GM18499 (cell line): ENCODE results near the gene KRTAP4-6.
"Not testable (repeated sequence)": the region's sequence is repeated elsewhere in the genome, so short reads cannot be mapped to it uniquely, and the experiment has no call there.

ENCODE experiments used
- ATAC-seq: cut with Tn5 transposase; IDR thresholded peaks from one replicate; pipeline ENCODE4 v1.9.1; 2021; ENCODE audit warnings: moderate number of reproducible peaks; ENCODE audit not compliant: insufficient read depth, unreplicated experiment

Gene KRTAP4-6

DNA sequence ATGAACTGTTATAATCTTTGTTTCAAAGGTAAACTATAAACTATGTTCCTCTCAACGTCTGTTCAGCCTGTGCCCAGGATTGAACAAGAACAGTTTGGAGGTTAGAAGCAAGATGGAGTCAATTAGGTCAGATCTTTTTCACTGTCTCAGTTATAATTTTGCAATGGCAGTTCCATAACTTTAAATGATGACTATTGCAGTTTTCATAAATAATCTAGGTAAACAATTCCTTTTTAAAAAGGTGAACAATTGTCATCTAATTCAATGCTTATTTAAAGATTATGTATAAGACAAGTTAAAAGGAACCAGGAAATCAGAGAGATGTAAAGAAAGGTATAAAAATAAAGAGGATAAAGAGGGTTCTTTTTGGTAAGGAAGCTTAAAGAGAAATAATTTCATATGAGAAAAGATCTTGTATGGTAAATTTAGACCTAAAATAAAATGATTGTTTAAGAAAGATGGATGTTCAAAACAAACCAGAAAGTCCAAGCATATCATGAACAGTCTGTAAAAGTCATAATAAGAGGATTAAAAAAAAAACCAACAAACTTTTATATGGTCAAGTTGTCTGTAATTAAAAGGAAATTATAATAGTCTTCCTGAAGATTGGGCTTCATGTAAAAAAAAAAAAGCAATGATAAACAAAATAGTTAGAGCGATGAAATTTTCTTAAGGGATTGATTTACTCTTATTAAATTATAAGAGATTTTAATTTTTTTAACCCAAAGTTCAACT is 29.0 kb downstream of the KRTAP4-6 start:
- ATAC-seq = no peak

GRCh38 chr17:41108728-41109386 is 31.5 kb downstream of the KRTAP4-6 start:
- not testable (repeated sequence) for ATAC-seq

- ATAC-seq = no peak
Observed at GRCh38 chr17:41107941-41108450, 32.3 kb downstream of the KRTAP4-6 start.

GRCh38 chr17:41105347-41105746 is 35.0 kb downstream of the KRTAP4-6 start, which contains the start of gene KRTAP4-9:
KRTAP4-9 (plus strand) TSS chr17:41105389; CDS start chr17:41105389, 0 bp downstream.
- ATAC-seq = not testable (repeated sequence)

GRCh38 chr17:41104386-41105038 is 35.8 kb downstream of the KRTAP4-6 start:
- not testable (repeated sequence) for ATAC-seq

GRCh38 chr17:41103896-41104295 is 36.4 kb downstream of the KRTAP4-6 start:
- ATAC-seq = no peak

DNA sequence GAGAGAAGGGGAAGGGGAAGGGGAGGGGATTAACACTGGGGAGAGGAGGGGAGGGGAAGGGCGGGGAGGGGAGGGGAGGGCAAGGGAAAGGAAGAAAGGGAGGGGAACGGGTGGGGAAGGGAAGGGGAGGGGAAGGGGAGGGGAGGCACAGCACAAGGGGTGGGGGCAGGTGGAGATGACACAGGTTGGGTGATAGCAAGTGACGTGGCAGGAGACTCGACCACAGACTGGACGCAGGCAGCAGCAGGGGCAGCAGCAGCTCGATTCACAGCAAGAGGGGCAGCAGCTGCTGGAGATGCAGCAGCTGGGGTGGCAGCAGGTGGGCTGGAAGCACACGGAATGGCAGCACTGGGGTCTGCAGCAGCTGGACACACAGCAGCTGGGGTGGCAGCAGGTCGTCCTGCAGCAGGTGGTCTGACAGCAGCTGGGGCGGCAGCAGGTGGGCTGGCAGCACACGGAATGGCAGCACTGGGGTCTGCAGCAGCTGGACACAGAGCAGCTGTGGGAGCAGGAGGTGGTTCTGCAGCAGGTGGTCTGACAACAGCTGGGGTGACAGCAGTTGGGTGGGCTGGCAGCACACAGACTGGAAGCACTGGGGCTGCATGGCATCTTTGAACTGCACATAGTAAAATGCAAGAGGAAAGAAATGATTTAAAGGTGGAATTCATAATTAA is 38.6 kb downstream of the KRTAP4-6 start, which contains the start of gene KRTAP4-16:
KRTAP4-16 (minus strand) TSS at position 624 of the 674 bp plus-strand sequence; CDS start at position 624, 0 bp downstream.
- ATAC-seq = no peak

GRCh38 chr17:41099682-41100480 is 40.5 kb downstream of the KRTAP4-6 start:
- ATAC-seq = not testable (repeated sequence)

DNA sequence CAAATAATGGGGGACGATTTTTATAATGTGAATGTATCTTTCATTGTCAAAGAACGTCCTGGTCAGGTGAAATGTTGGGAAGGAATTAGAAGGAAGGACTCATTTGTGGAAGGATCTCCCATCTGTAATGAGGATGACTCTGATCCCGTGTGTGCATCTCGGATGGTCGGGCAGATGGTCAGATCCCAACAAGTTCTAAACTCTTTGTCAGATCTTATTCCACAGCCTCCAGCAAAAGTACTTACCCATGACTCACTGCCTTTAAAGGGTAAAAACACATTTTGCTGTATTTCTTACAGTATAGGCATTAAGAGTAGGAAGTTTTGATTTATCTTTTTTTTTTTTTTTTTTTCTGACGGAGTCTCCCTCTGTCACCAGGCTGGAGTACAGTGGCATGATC is 41.9 kb downstream of the KRTAP4-6 start:
- ATAC-seq = no peak

DNA sequence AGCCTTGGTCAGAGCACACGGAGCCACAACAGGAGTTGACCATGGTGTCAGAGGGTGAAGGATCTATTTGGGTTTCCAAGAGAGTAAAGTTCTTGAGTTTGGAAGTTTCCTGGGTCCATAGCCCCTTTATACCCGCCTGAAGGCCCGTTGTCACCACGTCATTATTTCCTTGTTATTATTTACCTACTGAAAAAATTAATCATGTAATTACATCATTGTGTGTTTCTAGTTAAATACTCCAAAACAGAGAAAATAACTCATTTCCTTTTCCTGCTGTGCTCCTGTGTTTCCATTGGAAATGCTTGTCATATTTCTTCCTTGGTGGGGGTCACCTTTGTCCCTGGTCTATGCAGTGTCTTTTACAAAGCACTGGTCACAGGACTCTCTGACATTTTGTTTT is 42.3 kb downstream of the KRTAP4-6 start, which contains the start of gene KRTAP4-8:
KRTAP4-8 (minus strand) TSS at position 101 of the 400 bp plus-strand sequence; CDS start at position 43, 58 bp downstream.
- ATAC-seq = no peak

GRCh38 chr17:41096055-41096454 is 44.3 kb downstream of the KRTAP4-6 start:
- ATAC-seq = no peak
